Suprapubic skin (tissue), 4 donors: ENCODE data around the gene USP34. TPM values are rescaled to one million over a fixed set of nuclear protein-coding genes. Genes with fewer than 3 reads are reported as not detected.

ENCODE experiments used
- DNase-seq, 2 donors: peaks; one replicate each; pipeline ENCODE4 v3.0.0-alpha.2; 2019; ENCODE audit warnings: low spot score in 2 of 2
- H3K27ac ChIP-seq: fragments of 200-600 bp; sonication (generic); one replicate; pipeline ENCODE4 v1.5.1; 2019
- H3K27me3 ChIP-seq: fragments of 200-600 bp; sonication (generic); one replicate; pipeline ENCODE4 v1.5.1; 2019
- H3K36me3 ChIP-seq: fragments of 200-600 bp; sonication (generic); one replicate; pipeline ENCODE4 v1.5.1; 2019
- H3K4me1 ChIP-seq: fragments of 200-600 bp; sonication (generic); one replicate; pipeline ENCODE4 v1.5.1; 2019
- H3K4me3 ChIP-seq: fragments of 200-600 bp; sonication (generic); one replicate; pipeline ENCODE4 v1.5.1; 2019; ENCODE audit warnings: mild to moderate bottlenecking
- H3K9me3 ChIP-seq: fragments of 200-600 bp; sonication (generic); one replicate; pipeline ENCODE4 v1.5.1; 2019
- CTCF ChIP-seq, 2 donors: fragments of 200-600 bp in 1 of 2; fragments of 450-650 bp in 1 of 2; sonication (generic) in 1 of 2; IDR thresholded peaks; one replicate each; pipeline ENCODE4 v1.5.1; 2016 to 2019; ENCODE audit warnings: antibody characterized with exemption in 2 of 2, mild to moderate bottlenecking in 1 of 2, moderate library complexity in 1 of 2
- EP300 ChIP-seq: sonication (generic); formaldehyde crosslinking; IDR thresholded peaks from one replicate; pipeline ENCODE4 v1.6.1; 2017; ENCODE audit warnings: antibody characterized with exemption
- POLR2A ChIP-seq, 2 donors: fragments of 450-650 bp; IDR thresholded peaks; one replicate each; pipeline ENCODE4 v1.6.1; 2017; ENCODE audit warnings: antibody characterized with exemption in 2 of 2, mild to moderate bottlenecking in 2 of 2, moderate library complexity in 2 of 2
- POLR2AphosphoS5 ChIP-seq, 3 donors: sonication (generic); formaldehyde crosslinking; IDR thresholded peaks; one replicate each; pipeline ENCODE4 v1.6.1; 2017; ENCODE audit warnings: antibody characterized with exemption in 3 of 3
- WGBS: methylation state at CpG from one replicate; pipeline ENCODE4 v1.1.5; 2018; 5-methylcytosine and 5-hydroxymethylcytosine counted together
- total RNA-seq, 4 donors: library from RNA; depleted of rRNA; stranded (reverse); fragments of >200 nt; gene quantifications; one replicate each; pipeline ENCODE4 v1.1.0, GENCODE V29; 2016

Gene USP34
- 100 to 1,000 TPM in 2 of 4 donors, 10 to 100 TPM in 2; 94.5 to 242 (median 111) TPM for total RNA-seq

DNA sequence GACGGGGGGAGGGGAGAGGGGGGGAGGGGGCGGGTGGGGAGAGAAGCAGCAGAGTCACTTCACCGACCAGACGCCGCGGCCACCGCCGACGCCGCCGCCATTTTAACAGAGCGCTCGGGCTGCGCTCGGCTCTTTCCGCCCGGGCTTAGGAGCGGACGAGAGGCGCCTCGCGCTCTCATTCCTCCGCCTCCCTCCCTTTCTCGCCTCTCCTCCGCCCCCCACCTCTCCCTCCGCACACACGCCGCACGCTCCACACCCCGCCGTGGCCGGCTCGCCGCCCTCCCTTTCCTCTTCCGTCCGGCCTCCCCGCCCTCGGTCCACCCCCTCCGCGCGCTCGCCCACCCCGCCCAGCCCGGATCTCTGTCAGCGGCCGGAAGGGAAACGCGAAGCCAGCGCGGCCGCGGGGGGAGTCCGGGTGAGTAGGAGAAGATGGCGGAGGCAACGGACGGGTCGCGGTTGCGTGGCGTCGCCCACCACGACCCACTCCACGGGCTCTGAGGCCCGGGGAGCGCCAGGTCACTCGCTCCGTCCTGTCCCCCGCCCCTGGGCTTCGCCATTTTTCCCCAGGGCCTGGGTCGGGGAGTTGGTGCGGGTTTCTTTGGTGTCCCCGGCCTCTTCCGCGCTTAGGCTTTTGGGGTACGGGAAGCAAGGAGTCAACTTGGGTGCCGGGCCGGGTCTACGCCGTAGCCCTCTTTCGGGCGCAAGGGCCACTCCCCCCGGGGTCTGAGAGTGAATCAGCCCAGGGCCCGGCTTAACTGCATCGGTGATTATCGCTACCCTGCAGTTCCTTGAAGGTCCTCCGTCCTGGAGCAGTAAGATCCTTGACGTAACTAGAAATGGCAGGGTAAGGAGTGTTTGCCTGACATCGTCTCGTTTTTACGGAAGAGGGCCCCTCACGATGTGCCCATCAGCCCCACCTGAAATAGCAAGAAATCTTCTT is at the start of gene USP34:
USP34 (minus strand) TSS at position 123 of the 940 bp plus-strand sequence. CDS start 395 bp downstream, outside the sequence.
- Histone ChIP-seq H3K4me1 (peaks cover 25% of the 10 kb centered on the region), H3K27ac (peak within 1 kb of the TSS; percentile 98), H3K4me3 (peak within 1 kb of the TSS; percentile 90), H3K36me3 (no peaks in the 10 kb centered on the region), H3K9me3 (no peaks in the 10 kb centered on the region), H3K27me3 (no peaks in the 10 kb centered on the region)
- 0% methylated on average over 1 of the region's 91 CpGs for WGBS
- peak; percentile 69 to 92 for TF ChIP-seq POLR2A (IDR thresholded peaks at IDR 0.05)
- peak in 2 of 3 donors; percentile 54 to 74 for TF ChIP-seq POLR2AphosphoS5 (IDR thresholded peaks at IDR 0.05)
- TF ChIP-seq CTCF (IDR thresholded peaks at IDR 0.05) = no peak
- DNase-seq = peak; percentile 96 to 97

DNA sequence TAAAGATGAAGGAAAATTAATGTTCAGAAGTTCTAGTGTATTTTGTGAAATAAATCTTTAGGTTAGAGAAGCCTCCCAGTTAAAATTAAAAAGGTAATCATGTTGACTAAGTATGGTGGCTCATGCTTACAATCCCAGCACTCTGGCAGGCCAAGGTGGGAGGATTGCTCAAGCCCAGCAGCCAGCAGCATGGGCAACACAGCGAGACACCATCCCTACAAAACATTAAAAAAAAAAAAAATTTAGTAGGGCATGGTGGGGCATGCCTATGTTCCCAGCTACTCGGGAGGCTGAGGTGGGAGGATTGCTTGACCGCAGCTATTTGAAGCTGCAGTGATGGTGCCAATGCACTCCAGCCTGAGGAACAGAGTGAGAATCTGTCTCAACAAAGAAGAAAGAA is 49.4 kb upstream of the USP34 start:
- Histone ChIP-seq H3K4me1 (no peaks in the 10 kb centered on the region), H3K9me3 (no peaks in the 10 kb centered on the region), H3K36me3 (peaks cover 62% of the 10 kb centered on the region), H3K4me3 (no peak overlapping the region), H3K27me3 (no peaks in the 10 kb centered on the region), H3K27ac (no peak overlapping the region)
- WGBS = 82% methylated on average over 3 of the region's 3 CpGs
- DNase-seq = no peak
- TF ChIP-seq POLR2A (IDR thresholded peaks at IDR 0.05) = no peak
- TF ChIP-seq CTCF (IDR thresholded peaks at IDR 0.05) = no peak
- no peak for TF ChIP-seq EP300
- TF ChIP-seq POLR2AphosphoS5 (IDR thresholded peaks at IDR 0.05) = no peak

- peaks cover 67% of the 10 kb centered on the region for H3K36me3 ChIP-seq
- H3K9me3 ChIP-seq = no peaks in the 10 kb centered on the region
- no peaks in the 10 kb centered on the region for H3K27me3 ChIP-seq
Measured at GRCh38 chr2:61512768-61513398, 42.0 kb upstream of the USP34 start.

DNA sequence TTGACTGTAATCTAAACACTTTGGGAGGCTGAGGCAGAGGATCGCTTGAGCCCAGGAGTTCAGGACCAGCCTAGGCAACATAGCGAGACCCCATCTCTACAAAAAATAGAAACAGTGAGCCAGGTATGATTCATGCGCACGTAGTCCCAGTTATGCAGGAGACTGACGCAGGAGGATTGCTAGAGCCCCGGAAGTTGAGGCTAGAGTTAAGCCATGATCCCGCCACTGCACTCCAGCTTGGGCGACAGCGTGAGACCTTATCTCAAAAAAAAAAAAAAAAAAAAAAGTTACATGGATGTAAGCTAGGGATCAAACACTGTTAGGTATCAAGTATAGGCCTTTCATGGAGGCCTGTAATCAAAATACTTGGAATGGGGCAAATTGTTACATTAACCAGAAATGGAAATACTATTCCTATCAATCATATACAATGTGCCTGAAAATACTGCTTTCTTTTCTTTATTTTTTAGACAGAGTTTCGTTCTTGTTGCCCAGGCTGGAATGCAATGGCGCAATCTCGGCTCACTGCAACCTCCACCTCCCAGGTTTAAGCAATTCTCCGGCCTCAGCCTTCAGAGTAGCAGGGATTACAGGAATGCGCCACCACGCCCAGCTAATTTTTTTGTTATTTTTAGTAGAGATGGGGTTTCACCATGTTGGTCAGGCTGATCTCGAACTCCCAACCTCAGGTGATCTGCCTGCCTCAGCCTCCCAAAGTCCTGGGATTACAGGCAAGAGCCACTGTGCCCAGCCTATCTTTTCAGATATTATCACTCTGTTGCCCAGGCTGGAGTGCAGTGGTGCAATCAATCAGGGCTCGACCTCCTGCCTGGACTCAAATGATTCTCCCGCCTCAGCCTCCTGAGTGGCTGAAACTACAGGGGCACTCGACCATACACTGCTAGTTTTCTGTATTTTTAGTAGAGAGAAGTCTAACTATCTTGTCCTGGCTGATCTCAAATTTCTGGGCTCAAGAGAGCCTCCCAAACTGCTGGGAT is 40.1 kb upstream of the USP34 start:
- H3K36me3 ChIP-seq = peaks cover 57% of the 10 kb centered on the region

More at GRCh38 chr2:61512768-61513398, 42.0 kb upstream of the USP34 start:
- TF ChIP-seq CTCF (IDR thresholded peaks at IDR 0.05) (no peak), EP300 (no peak), POLR2A (IDR thresholded peaks at IDR 0.05) (no peak), POLR2AphosphoS5 (IDR thresholded peaks at IDR 0.05) (no peak)
- H3K27ac ChIP-seq = no peak overlapping the region
- DNase-seq = no peak
- WGBS = 91% methylated on average over 11 of the region's 12 CpGs
- H3K4me3 ChIP-seq = no peak overlapping the region
- H3K4me1 ChIP-seq = no peaks in the 10 kb centered on the region

More for the DNA sequence above, 40.1 kb upstream of the USP34 start:
- Histone ChIP-seq H3K9me3 (no peaks in the 10 kb centered on the region), H3K27me3 (no peaks in the 10 kb centered on the region), H3K27ac (no peak overlapping the region), H3K4me3 (no peak overlapping the region), H3K4me1 (no peaks in the 10 kb centered on the region)
- 92% methylated on average over 19 of the region's 19 CpGs for WGBS
- TF ChIP-seq EP300 (no peak), CTCF (IDR thresholded peaks at IDR 0.05) (no peak), POLR2A (IDR thresholded peaks at IDR 0.05) (no peak), POLR2AphosphoS5 (IDR thresholded peaks at IDR 0.05) (no peak)
- DNase-seq = no peak
